SW 1271 (cell line): ENCODE measurements around the gene ERBB4.
A peak's percentile ranks its signal among the peaks of the same experiment; 100 is the strongest.

Source experiments
- DNase-seq, 2 experiments: peaks; one replicate each; lab custom pipeline; 2025; lab: John Stamatoyannopoulos, UW

The ERBB4 gene

DNA sequence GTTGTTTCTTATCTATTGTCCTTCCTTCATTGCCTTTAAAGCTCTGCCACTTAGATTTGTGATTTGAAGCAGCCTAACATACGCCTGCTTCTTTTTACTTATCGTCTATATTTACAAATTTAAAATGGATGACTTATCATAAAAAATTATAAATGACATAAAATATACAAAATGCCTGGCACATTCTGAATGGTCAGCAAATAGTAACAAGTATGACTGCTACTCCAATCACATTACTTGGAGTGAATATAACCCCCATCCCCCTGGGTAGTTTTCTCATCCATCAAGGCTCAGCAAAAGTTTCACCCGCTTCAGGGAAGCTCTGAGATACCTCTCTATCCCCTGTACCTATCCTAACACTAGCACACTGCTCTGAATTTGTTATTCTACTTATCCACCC, 708.9 kb downstream of the ERBB4 start:
- no peak for DNase-seq

DNA sequence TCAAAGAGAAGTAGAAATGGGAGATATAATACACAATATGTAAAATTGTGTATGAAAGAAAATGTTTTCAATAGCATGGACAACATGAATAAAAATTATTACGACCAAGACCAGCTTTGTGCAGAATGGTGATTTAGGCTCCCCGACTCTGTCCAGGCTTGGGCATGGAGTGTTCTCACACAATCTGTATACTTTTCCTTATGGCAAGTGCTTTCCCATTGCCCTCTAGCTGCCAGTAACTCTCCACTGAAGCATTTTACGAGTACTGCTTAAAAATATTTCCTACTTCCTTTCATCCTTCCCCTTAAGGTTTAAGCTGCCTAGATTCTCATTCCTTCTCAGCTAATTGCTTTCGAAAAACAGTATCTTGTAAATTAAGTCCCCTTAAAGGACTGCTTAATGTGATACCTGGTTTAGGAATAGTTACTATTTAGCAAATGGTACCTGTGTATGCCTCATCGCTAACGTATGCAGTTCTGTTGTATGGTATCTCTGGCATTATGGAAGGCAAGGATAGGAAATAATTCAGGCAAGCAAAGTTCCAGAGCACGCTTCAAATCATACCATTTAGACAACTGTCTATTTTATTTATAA, 714.6 kb downstream of the ERBB4 start:
- no peak for DNase-seq

DNA sequence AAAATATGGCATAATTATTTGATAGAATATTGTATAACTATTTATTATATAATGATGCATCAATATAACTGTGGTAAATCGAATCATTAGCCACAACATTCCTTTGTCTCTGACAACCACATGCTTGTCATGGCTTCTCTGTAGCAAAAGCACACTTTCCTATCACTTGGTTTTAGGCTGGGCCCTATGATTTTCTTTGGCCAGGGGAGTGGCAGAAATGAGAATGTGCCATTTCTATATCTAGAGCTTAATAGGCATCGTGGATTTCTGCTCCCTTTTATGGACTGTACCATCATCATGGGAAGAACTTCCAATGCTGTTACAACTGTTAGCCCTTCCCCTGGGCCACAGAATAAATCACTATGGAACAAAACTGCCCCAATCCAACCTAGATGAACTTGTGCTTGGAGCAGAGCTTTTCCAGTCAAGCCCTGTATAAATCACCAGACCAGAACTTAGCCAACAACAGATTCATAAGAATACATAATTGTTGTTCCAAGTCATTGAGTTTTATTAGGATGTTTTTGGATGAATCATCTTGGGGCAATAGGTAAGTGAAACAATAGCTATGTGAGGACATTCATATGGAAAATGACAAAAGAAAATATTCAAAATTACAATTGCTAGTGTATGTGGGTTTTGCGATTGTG, 715.8 kb downstream of the ERBB4 start:
- no peak for DNase-seq

DNA sequence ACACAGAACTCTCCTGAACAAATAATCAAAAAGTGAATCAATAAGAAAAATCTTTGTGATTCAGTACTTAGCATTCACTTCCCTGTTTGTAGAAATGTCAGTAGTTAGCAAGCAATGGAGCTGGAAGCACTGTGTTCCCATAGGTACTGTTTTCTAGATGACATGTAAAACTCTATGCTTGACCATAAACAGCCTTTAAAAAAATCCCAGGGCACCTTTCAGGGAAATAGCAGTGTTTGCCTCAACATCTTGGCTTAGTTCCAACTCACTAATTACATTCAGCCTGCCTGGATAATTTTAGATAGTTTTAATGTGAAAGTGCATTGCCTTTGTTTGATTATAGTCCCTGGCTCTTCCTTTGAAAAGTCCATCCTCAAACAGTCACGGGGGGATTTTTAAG, 721.8 kb downstream of the ERBB4 start:
- DNase-seq, result no peak

DNA sequence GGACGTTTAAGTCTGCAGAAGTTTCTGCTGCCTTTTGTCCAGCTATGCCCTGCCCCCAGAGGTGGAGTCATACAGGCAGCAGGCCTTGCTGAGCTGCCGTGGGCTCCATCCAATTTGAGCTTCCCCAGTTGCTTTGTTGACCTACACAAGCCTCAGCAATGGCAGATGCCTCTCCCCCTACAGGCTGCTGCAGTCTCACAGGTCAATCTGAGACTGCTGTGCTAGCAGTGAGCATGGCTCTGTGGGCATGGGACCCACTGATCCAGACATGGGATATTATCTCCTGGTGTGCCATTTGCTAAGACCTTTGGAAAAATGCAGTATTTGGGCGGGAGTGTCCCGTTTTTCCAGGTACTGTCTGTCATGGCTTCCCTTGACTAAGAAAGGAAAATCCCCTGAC, 726.0 kb downstream of the ERBB4 start:
- no peak for DNase-seq

DNA sequence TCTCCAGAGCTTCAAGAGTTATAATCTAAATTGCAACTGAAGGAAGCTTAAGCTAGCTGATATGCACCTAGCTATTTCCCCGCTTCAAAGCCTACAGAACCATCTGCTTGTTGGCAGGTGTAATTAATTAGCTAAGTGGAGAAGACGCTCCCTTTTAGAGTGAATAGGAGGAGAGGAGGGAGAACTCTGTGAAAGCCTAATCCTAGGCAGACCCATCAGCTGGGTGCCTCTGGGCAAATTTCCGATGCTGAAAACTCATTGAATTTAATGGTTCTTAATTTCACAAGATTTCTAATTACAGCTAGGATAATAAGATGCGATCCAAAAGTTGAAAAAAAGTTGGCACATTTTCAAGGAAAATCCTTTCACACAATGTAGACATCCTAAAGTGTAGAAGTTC, 735.9 kb downstream of the ERBB4 start:
- DNase-seq, result no peak

DNA sequence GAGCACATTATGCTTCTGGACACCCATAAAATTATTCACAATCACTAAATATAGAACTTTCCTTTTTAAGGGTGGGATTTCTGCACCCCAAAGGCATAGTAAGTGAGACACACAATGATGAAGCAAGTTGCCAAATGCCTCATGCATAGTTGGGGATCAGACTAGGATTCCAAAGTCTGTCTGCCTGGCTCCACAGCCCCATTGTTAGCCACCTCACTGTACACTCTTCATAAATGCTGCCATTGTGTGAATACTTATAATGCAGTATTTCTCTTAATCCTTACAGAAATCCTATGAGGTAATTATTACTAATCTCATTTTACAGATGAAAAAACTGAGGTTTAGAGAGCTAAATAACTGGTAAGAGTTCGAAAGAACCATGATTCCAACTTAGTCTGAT, 738.6 kb downstream of the ERBB4 start:
- DNase-seq, result no peak

DNA sequence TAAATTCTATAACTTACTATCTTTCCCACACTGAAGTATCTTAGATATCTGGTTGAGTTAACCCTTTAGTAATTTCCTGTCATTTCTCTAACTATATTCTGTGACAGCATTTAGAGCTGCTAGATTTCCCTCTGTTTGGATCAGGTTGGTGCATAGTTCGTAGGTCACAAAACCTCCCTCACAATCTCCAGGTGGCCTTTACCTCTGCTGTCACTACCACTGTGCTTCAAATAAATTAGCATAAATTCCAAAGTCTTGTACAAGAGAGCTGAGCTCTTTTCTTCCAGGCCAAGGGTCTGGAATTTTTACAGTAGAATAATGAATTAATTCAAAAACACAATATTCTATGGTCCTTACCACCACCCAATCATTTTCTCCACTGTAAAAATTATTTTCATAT, 739.7 kb downstream of the ERBB4 start:
- DNase-seq, result no peak

DNA sequence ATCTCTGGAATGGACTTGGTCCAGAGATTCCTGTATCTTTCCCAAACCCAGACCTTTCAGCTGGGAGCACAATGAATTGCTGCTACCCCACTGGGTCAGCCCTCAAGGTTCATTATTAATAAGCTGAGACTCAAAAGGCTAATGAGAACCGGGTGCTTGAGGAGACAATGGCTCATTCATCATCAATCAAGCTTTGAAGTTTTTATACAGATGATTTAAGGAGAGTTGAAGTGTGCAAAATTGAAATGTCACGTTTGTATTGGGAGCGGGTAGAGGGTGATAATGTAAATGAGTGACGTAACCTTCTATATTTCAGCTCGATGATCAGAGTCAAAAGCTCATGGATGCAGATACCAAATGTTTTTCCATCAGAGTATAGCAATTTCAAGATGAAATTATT, 744.9 kb downstream of the ERBB4 start:
- DNase-seq, result no peak

DNA sequence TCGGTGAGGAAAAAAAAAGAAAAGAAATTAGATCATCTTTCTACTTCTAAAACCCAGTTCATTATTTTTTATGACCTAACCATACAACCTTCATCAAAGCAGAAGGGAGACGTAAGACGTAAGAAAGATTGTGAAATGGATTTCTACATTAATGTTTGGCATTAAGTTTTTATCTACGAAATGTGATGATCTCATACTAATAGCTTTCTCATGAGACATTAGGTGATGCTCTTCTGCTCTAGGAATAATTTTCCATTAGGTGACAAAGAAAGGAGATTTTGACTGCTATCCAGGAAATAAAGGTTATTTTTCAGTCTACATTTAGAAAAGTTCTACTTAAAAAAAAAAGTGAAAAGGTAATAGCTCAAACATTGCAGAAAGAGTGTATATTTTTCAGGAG, 748.6 kb downstream of the ERBB4 start:
- DNase-seq, result no peak

DNA sequence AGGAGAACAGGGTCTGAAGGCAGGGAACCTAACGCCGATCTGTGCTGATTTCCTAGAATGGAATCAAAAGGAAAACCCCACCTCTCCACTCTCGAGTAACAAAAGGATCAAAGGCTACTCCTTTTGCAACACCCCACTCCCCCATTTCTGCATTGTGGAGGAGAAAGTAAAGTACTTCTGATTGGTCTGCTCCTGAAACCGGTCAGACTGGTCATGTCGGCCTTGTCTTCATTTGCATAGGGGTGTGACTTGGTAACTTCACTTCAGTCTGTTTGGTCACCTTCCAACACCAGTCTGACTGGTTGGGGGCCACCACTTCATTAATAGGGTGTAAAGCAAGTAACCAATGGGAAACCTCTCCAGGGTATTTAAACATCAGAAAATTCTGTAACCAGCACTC, 771.9 kb downstream of the ERBB4 start:
- DNase-seq, result no peak

DNA sequence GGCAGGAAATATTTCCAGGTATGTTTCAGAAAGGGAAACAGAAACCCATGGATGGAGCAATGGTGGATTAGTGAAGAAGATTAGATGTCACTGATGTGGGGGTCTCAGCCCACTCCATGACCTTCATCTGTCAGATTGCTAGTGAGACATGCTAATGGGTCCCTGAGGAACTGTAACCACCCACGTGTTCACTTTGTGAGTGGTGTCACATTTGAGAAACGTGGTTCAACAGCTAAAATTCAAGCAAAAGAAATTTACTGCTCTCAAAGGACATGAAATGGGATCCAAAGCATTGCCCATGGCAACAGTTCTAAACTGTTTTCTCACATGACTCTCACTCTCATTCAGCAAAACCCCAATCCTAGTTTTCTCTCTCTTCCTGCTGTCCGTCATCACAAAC, 776.1 kb downstream of the ERBB4 start:
- no peak for DNase-seq

DNA sequence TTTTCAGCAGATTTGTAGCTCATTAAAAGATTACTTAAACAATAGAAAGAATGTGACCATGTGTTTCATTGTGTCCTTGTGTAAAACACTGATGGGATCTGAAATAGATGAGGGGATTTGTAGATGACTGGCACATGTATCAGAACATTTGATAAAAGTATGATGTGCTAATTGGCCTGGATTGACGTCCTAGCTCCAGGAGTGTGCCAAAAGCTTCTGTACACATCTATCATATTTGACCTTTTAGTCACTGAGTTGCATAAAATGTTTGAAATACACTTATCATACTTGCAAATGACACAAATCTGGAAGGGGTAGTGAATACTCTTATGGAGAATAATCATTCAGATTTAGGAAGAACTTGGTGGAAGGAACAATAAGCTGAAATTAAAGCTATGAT, 778.5 kb downstream of the ERBB4 start:
- no peak for DNase-seq

DNA sequence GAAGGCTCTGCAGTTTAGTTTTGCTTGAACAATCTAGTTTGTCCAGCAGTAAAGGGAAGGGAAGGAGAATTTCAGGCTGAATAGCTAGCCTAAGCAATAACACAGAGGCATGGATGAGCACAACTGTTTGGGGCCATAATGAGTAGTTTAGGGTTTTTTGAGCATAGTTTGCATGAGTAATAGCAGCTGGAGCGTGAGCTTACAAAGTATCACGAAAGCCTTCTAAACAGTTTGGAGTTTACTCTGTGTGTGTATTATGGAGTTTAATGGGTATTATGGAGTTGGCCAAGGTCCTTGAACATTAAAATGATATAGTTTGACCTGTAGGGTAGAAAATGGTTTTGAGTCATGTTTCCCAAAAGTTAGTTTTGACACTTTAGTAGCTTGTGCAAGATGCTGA, 782.3 kb downstream of the ERBB4 start:
- DNase-seq, result no peak

DNA sequence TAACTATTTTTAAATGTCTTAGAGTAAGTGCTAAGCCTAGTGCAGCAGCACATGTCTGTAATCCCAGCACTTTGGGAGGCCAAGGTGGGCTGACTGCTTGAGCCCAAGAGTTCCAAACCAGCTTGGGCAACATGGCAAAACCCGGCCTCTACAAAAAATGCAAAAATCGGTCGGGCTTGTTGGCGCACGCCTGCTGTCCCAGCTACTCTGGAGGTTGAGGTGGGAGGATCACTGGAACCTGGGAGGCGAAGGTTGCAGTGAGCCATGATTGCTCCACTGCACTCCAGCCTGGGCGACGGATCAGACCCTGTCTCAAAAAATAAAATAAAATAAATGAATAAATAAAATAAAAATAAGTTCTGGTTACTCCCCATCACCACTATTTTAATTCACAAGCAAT, 783.4 kb downstream of the ERBB4 start:
- no peak for DNase-seq

DNA sequence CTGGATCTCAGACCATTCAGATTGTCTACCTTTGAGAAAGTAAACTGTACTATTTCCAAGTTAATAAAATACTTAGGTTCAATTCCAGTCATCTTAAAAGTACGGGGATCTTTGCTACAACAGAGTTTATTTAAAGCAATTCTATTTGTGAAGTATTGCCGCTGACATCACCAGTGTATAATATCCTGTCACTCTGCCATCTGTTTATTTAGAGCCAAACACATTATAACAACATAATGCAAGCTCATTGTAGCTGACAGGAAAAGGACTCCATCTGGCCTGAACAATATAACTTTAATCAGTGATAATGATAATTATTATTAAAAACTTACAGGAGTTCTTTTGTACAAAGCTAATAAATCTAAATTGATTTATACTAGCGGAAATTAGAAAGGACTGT, 786.8 kb downstream of the ERBB4 start:
- DNase-seq, result no peak

DNA sequence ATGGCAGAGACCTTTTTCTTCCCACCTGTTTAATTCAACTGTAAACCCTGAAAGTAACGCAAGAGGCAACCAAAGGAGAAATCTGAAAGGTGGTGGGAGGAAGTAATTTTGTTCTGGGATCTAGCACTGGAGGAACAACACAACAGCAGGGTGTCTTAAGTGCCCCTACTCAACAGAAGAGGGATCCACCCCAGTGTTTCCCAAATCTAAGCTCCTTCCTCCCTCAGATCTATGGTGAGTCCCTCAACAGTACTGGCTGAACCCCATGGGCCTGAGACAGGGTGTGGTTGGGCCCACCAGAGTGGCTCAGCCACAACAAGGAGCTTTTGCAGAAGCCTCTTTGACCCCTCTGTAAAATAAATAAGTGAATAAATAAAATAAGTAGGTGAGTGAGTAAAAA, 790.3 kb downstream of the ERBB4 start:
- DNase-seq, result no peak

DNA sequence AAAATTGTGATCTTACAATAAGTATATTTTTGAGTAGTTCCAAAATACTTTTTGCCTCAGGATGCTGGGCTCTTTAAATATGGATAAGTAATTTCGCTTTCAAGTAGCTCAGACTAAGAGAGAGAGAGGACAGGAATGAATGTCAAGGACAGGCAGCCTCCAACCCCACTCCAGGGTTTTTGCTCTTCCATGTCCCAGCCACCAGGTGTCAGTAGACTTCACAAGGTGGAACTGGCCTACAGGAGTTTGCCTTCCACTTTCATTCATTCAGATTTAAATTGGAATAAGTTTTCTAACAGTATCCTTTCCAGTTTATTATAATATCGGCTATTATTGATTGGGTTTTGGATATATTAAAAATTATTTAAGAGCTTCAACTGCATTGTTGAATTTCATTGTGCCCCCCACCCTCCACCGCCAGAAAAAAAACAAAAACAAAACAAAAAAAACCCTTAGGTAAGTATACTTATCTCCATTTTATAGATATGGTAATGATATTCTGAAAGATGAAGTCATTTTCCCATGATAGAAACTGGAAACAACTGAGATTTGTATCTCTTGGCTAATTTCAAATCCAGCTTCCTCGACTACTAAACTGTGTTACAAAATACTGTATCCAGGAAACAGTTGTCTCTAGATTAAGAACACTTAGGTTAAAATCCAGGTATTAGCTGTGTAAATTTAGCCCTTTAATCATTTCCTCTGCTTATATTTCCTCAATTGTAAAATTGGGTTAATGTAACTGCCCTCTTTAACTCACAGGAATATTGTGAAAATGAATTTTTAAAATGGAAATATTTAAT, 793.1 kb downstream of the ERBB4 start:
- peak; percentile 6 to 63 for DNase-seq

DNA sequence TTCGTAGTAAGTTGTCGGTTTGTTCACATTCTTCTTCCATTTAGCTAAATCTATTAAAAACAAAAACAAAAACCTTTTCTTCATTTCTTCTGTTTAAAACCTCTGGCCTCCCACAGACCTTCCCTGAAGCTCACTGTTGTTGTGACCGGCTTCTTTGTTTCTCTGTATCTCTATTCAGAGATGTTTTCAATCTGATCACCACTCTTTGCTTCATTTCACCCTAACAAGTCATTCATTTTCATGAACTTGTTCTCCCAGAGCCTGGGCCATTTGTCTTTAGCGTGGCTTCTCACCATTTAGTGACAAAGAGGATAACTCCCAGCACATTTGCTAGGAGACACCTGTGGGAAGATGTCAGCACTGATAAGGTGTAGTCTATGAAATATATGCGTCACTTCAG, 794.2 kb downstream of the ERBB4 start:
- no peak for DNase-seq

DNA sequence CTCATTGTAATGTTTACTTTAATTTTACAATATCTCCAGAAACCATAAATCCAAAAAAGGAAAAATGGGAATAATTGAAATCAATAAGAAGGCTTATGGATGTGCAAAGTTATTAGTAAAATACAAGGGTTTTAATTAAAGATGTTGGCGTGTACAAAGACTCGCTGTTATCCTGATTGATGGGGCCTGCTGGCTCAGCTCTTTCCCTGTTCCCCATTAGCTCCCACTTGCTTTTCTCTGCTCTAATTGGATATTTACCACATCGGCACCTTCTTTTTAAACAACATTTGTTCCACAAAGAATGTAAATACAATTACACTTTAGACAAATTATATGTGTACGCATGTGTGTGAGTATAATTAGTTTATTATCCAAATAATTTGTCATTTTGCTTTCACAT, 796.6 kb downstream of the ERBB4 start:
- DNase-seq, result no peak

DNA sequence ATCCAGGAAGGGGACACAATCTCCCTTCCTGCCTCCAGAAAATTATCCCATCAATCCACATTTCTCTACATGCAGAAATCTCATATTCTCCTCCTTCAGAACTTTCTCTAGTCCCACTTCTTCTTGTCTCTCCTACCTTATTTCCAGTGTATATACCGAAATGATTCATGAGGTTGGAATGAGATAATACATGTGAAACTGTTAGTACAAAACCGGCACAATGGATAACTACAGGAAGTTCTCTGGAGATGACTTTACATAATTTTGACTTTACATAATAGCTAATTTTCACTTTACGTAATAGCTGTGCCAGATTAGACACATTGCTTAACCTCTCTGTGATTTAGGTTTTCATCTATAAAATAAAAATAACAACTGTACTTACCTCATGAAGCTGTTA, 801.3 kb downstream of the ERBB4 start:
- DNase-seq, result peak in 1 of 2 experiments; percentile 15

DNA sequence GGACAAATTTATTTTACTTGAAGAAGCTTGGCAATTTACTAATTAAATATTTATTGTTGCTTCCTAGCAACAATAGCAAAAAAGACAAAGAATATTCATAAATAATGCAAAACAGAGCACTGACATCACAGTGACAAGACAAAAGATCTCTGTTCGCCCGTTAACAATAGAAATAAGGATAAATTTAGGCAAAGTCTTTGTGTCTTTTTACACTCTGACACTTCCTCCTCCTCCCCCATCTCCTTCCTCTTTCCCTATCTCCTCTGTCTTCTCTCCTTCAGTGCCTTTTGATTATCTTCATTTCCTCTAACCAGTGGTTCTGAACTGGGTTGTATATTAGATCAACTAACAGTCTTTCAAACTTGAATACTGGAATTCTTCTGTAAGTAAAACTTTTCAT, 808.4 kb downstream of the ERBB4 start:
- DNase-seq, result no peak

DNA sequence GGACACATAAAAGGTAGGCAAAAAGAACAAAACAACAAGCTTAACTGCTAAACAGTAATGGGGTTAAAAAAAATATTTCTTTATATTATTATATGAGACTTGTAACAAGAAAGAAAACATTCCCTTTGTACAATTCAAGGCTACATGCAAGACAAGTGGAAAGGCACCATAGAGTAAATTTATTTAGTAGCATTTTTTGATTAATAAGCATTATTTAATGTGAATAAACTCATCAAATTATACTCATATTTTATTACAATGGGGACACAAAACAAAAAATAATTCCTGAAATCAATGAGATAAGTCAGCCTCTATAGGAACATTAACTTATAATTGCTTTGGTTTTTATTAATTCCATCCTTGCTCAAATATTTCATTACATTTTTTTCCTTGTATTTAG, 809.2 kb downstream of the ERBB4 start:
- no peak for DNase-seq

DNA sequence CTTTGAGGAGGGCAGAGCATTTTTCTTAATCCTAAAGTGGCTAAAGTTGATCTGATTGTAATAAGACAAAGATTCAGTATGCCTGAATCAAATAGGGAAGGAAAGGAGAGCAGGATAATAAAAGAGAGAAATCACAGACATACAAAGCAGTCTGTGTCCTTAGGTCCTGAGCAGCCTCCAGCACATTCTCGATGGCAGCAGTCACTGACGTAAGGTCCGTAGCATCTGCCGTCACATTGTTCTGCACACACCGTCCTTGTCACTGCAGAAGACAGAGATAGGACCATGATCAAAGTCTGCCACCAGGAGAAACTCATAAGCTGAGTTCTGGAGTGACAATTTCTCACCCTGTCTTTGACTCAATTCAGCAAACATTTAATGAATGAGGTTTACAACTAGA, 813.7 kb downstream of the ERBB4 start:
- no peak for DNase-seq
